DOHH2 (cell line): ENCODE data around the gene RASL10A.

Experiments used
- H3F3A ChIP-seq: fragments of 200-600 bp; sonication (generic), shearing (Covaris generic); 2 replicates; pipeline ENCODE4 v1.6.0; 2016; ENCODE audit warnings: antibody characterized with exemption, mild to moderate bottlenecking; ENCODE audit not compliant: control insufficient read depth, insufficient read depth
- H3K27ac ChIP-seq: fragments of 200-600 bp; sonication (generic); 2 replicates; pipeline ENCODE4 v1.5.1; 2014; ENCODE audit warnings: low read depth, mild to moderate bottlenecking, low read length, moderate library complexity
- H3K27me3 ChIP-seq: fragments of 200-600 bp; sonication (generic); 2 replicates; pipeline ENCODE4 v1.6.1; 2014; ENCODE audit warnings: mild to moderate bottlenecking, low read length, mixed read lengths; ENCODE audit not compliant: control insufficient read depth
- H3K36me3 ChIP-seq: fragments of 200-600 bp; sonication (generic); 2 replicates; pipeline ENCODE4 v1.6.1; 2014; ENCODE audit warnings: mild to moderate bottlenecking, low read length, moderate library complexity, mixed read lengths; ENCODE audit not compliant: control insufficient read depth
- H3K4me1 ChIP-seq: fragments of 200-600 bp; sonication (generic); 2 replicates; pipeline ENCODE4 v1.6.1; 2014; ENCODE audit warnings: mild to moderate bottlenecking, low read length, mixed read lengths; ENCODE audit not compliant: control insufficient read depth
- H3K4me2 ChIP-seq: fragments of 200-600 bp; sonication (generic); 2 replicates; pipeline ENCODE4 v1.6.0; 2014; ENCODE audit warnings: mild to moderate bottlenecking, low read length, moderate library complexity
- H3K4me3 ChIP-seq: fragments of 200-600 bp; sonication (generic); 2 replicates; pipeline ENCODE4 v1.5.1; 2014; ENCODE audit warnings: mild to moderate bottlenecking, low read length, mixed read lengths
- H3K79me2 ChIP-seq: fragments of 200-600 bp; sonication (generic); 2 replicates; pipeline ENCODE4 v1.6.1; 2014; ENCODE audit warnings: mild to moderate bottlenecking, low read length, mixed read lengths; ENCODE audit not compliant: control insufficient read depth
- H3K9me2 ChIP-seq: fragments of 200-600 bp; sonication (generic); replicated peaks from 2 replicates; pipeline ENCODE4 v1.6.1; 2014; ENCODE audit warnings: mild to moderate bottlenecking, low read length, mixed read lengths; ENCODE audit not compliant: control insufficient read depth
- H3K9me3 ChIP-seq: fragments of 200-600 bp; sonication (generic); 2 replicates; pipeline ENCODE4 v1.6.1; 2014; ENCODE audit warnings: antibody characterized with exemption, low read length, mixed read lengths; ENCODE audit not compliant: control insufficient read depth, insufficient read depth
- H4K20me1 ChIP-seq: fragments of 200-600 bp; sonication (generic); 2 replicates; pipeline ENCODE4 v1.6.0; 2014; ENCODE audit warnings: low read depth, mild to moderate bottlenecking, antibody characterized with exemption, low read length, moderate library complexity; ENCODE audit not compliant: control insufficient read depth, insufficient read depth
- EZH2phosphoT487 ChIP-seq: fragments of 200-600 bp; sonication (generic); IDR thresholded peaks from 2 replicates; pipeline ENCODE4 v1.6.1; 2017; ENCODE audit warnings: borderline replicate concordance, mild to moderate bottlenecking, antibody characterized with exemption, low read length, moderate library complexity, mixed read lengths
- TF ChIP-seq, protein P1 (sequence below): fragments of 200-600 bp; sonication (generic); IDR thresholded peaks from one replicate; pipeline ENCODE4 v1.5.1; 2014; ENCODE audit warnings: antibody characterized with exemption, mild to moderate bottlenecking, low read depth, low read length; ENCODE audit not compliant: poor library complexity, severe bottlenecking

RASL10A gene

DNA sequence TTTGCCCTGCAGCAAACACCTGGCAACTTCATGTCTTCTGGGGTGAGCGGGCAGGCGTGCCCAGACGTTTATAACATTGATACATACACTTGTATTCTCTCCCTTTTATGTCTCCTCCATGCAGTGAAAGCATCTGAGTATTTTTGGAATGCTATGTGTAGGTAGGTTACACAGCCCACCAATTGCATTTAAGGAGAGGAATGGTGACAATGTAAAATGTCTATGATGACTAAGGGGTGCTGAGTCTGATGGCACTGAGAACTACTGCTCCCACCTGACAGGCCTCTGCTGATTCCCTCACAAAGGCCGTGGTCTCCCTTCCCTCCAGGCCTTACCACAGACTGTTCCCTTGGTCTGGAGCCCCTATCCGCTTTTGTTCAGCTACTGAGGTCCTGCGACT is 22.9 kb upstream of the RASL10A start:
- no peaks in the 10 kb centered on the region for H3K27me3 ChIP-seq
- TF ChIP-seq EZH2phosphoT487: no peak
- TF ChIP-seq, protein P1, sequence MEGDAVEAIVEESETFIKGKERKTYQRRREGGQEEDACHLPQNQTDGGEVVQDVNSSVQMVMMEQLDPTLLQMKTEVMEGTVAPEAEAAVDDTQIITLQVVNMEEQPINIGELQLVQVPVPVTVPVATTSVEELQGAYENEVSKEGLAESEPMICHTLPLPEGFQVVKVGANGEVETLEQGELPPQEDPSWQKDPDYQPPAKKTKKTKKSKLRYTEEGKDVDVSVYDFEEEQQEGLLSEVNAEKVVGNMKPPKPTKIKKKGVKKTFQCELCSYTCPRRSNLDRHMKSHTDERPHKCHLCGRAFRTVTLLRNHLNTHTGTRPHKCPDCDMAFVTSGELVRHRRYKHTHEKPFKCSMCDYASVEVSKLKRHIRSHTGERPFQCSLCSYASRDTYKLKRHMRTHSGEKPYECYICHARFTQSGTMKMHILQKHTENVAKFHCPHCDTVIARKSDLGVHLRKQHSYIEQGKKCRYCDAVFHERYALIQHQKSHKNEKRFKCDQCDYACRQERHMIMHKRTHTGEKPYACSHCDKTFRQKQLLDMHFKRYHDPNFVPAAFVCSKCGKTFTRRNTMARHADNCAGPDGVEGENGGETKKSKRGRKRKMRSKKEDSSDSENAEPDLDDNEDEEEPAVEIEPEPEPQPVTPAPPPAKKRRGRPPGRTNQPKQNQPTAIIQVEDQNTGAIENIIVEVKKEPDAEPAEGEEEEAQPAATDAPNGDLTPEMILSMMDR: no peak
- no peak overlapping the region for H3K4me3 ChIP-seq
- no peaks in the 10 kb centered on the region for H3K4me1 ChIP-seq
- H3K27ac ChIP-seq: no peak overlapping the region
- H3K79me2 ChIP-seq: no peaks in the 10 kb centered on the region
- peaks cover 2% of the 10 kb centered on the region; the same call in 1 of the 2 replicates for H4K20me1 ChIP-seq
- no peaks in the 10 kb centered on the region for H3K9me2 ChIP-seq
- H3K4me2 ChIP-seq: no peak overlapping the region
- no peaks in the 10 kb centered on the region for H3K9me3 ChIP-seq
- H3K36me3 ChIP-seq: peaks cover 91% of the 10 kb centered on the region
- no peaks in the 10 kb centered on the region for H3F3A ChIP-seq

DNA sequence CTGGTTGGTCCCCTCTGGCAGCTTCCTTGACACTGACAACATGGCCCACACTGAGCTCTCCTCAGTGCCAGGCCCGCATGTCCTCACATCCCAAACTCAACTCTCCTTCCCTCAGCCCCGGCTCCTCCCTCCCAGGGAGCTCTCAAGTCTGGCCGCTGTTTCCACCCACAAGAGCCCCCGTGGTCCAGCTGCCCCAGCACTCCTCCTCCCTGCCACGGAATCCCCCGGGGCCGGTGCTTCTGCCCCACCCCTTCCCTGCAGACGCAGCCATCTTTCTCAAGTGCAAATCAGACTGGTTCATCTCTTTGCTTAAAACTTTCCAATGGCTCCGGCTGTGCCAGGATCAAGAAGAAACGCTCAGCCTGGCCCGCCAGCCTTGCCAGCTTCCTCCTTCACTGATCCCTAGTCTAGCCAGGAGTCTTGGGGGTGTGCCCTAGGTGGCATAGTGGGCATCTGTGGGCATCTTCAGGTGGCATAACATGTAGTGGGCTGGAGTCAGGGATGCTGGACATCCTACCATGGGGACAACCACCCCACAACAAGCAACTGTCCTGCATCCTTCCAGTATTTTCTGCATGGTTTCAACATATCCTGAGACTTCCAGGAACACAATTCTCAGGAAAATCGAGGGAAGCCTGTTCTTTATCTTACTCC is 22.3 kb upstream of the RASL10A start:
- H3K4me3 ChIP-seq: no peak overlapping the region
- no peaks in the 10 kb centered on the region for H3K9me2 ChIP-seq
- no peaks in the 10 kb centered on the region for H3K79me2 ChIP-seq
- H3K36me3 ChIP-seq: peaks cover 91% of the 10 kb centered on the region
- H3K9me3 ChIP-seq: no peaks in the 10 kb centered on the region
- TF ChIP-seq, protein P1: no peak
- TF ChIP-seq EZH2phosphoT487: no peak
- H3F3A ChIP-seq: no peaks in the 10 kb centered on the region
- no peak overlapping the region for H3K27ac ChIP-seq
- no peaks in the 10 kb centered on the region for H3K4me1 ChIP-seq
- H4K20me1 ChIP-seq: no peaks in the 10 kb centered on the region
- H3K4me2 ChIP-seq: no peak overlapping the region
- H3K27me3 ChIP-seq: no peaks in the 10 kb centered on the region

DNA sequence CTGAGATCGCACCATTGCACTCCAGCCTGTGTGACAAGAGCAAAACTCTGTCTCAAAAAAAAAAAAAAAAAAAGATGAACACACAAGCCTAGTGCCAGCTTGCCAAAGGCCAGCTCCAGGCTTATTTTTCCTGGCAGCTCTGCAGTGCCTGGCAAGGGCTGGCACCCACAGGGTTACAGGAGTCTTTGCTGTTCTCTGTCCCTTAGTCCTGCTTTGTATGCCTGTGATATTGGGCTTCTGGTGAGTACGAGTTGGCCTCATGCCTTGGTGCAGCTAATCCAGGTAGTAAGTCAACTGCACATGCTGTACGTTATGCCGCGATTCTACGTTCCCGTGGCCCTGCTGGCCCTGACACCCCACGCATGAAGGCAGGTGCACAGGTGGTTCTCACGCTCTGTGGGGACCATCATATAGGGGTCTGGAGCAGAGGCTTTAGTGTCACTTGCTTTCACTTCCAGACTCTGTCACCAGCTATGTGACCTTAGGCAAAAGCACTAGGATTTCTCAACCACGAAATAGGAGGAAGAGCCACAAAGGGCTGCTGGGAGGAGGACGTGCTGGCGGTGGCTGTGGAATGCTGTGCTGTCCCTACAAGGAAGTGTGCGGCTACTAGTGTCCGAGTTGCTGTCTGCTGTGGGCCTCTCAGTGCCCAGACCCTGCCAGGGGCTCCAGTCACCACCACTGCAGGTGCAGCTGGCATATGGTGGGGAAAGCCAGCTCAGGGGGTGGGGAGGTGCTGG is 21.4 kb upstream of the RASL10A start:
- TF ChIP-seq EZH2phosphoT487: no peak
- TF ChIP-seq, protein P1: no peak
- Histone ChIP-seq H3K9me2 (no peaks in the 10 kb centered on the region), H3K4me3 (no peak overlapping the region), H3K36me3 (peaks cover 91% of the 10 kb centered on the region), H4K20me1 (no peaks in the 10 kb centered on the region), H3K4me2 (no peak overlapping the region), H3F3A (no peaks in the 10 kb centered on the region), H3K27ac (no peak overlapping the region), H3K9me3 (no peaks in the 10 kb centered on the region), H3K27me3 (no peaks in the 10 kb centered on the region), H3K79me2 (no peaks in the 10 kb centered on the region), H3K4me1 (no peaks in the 10 kb centered on the region)
